C4-2B (cell line): ENCODE data around the gene FBXO7.

Experiments
- CTCF ChIP-seq: fragments of 450-650 bp; conservative IDR thresholded peaks from 2 replicates; pipeline ENCODE4 v1.5.1; 2017; ENCODE audit warnings: mild to moderate bottlenecking
- ZFX ChIP-seq: fragments of 450-650 bp; IDR thresholded peaks from 2 replicates; pipeline ENCODE4 v1.6.1; 2017

GRCh38 chr22:32509045-32509444 is 34.4 kb downstream of the FBXO7 start:
- no peak for TF ChIP-seq CTCF
- no peak for TF ChIP-seq ZFX
